Measurements from ENCODE around the gene ADIG.

ADIG gene

DNA sequence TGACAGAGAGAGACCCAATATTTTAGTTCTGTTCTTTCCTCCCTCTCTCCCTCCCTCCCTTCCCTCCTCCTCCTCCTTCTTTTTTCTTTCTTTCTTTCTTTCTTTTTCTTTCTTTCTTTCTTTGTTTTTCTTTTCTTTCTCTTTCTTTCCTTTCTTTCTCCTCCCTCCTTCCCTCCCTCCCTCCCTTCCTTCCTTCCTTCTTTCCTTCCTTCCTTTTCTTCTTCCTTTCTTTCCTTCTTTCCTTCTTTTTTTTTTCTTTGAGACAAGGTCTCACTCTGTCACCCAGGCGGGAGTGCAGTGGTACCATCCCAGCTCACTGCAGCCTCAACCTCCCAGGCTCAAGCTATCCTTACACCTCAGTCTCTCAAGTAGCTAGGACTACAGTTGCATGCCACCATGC, 49.0 kb downstream of the ADIG start:
- no peak for DNase-seq (ENCODE audit: low spot score)
- TF ChIP-seq, protein P1, sequence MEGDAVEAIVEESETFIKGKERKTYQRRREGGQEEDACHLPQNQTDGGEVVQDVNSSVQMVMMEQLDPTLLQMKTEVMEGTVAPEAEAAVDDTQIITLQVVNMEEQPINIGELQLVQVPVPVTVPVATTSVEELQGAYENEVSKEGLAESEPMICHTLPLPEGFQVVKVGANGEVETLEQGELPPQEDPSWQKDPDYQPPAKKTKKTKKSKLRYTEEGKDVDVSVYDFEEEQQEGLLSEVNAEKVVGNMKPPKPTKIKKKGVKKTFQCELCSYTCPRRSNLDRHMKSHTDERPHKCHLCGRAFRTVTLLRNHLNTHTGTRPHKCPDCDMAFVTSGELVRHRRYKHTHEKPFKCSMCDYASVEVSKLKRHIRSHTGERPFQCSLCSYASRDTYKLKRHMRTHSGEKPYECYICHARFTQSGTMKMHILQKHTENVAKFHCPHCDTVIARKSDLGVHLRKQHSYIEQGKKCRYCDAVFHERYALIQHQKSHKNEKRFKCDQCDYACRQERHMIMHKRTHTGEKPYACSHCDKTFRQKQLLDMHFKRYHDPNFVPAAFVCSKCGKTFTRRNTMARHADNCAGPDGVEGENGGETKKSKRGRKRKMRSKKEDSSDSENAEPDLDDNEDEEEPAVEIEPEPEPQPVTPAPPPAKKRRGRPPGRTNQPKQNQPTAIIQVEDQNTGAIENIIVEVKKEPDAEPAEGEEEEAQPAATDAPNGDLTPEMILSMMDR (IDR thresholded peaks at IDR 0.05; ENCODE audit: extremely low read depth, missing control alignments): no peak

DNA sequence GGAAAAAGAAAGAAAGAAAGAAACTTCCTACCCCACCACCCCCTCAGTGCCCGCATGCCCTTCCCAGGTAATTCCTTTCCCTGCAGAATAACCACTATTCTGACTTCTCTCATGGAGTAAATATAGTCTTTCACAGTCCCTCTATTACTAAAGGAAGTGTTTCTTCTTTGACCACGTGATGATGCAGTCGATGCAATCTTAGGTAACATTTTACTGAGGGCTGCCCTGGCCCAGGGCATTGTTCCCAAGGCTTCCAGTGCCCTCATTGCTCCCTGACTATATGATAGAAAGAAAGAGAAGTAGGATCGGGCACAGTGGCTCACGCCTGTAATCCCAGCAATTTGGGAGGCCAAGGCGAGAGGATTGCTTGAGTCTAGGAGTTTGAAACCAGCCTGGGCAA, 49.7 kb downstream of the ADIG start:
- TF ChIP-seq, protein P1 (IDR thresholded peaks at IDR 0.05; ENCODE audit: extremely low read depth, missing control alignments): no peak
- DNase-seq (ENCODE audit: low spot score): no peak

DNA sequence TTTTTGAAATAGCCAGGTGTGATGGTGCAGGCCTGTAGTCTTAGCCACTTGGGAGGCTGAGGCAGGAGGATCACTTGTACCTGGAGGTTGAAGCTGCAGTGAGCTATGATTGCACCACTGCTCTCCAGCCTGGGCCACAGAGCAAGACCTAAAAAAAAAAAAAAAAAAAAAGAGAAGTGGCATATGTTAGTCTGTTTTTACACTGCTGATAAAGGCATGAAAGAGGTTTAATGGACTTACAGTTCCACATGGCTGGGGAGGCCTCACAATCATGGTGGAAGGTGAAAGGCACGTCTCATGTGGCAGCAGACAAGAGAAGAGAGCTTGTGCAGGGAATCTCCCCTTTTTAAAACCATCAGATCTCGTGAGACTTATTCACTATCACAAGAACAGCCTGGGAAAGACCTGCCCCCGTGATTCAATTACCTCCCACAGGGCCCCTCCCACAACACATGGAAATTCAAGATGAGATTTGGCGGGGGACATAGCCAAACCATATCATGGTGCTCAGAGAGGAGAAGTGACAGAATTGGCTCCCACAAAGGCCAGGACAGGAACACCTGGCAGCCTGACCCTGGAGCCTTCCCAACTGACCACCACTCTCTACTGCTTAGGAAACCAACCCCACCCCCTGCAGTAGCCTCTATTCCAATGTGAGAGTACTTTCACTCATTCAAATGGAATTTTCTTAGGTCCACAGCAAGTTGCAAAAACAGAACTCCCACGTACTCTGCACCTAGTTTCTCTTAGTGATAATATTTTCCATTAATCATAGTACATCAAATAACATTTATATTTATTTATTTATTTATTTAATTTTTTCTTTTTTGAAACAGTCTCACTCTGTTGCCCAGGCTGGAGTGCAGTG, 50.4 kb downstream of the ADIG start:
- TF ChIP-seq, protein P1 (IDR thresholded peaks at IDR 0.05; ENCODE audit: extremely low read depth, missing control alignments): no peak
- DNase-seq (ENCODE audit: low spot score): no peak

DNA sequence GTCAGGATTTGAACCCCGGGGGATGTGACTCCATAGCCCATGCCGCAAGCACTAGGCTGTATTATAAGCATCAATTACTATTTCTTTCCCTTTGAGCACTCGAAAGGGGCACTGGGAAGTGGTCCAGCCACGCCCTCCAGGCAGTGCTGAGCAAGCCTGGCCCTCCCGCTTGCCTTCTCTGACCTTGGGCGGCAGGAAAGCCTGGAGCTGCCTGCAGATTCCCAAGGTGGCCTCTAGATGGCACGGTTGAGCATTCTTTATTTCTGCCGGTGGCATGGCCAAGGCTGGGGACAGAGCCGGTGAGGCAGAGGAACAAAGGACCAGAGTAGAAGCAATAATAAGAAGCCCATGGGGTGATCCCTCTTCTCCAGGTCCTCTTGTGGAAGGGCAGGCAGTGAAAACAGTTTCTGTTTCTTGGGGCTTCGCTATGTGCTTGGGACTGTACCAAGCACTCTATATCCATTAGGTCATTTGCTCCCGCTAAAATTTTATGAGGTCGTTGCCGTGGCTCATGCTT, 52.6 kb downstream of the ADIG start:
- DNase-seq (ENCODE audit: low spot score): peak; percentile 81
- TF ChIP-seq, protein P1 (IDR thresholded peaks at IDR 0.05; ENCODE audit: extremely low read depth, missing control alignments): peak; percentile 94

DNA sequence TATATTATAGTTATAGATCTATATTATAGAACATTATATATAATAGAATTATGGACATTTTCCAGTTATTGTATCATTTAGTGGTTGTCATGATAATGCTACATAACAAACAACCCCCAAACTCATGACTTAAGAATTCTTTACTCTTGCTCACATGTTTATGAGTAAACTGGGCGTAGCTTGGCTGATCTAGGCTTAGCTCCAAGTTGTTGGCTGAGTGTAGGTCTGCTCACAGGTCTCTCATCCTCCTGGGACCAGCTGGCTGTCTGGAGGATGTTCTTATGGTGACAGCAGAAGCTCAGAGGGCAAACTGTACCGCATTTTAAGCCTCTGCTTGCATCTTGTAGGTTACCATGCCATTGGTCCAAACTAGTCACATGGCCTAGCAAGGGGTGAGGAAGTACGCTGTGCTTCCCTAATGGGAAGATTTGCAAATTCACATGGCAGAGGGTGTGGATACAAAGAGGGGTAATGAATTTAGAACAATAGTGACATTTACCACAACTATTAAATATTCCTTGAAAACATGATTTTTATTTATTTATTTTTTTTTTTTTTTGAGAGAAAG, 54.8 kb downstream of the ADIG start:
- no peak for DNase-seq (ENCODE audit: low spot score)
- TF ChIP-seq, protein P1 (IDR thresholded peaks at IDR 0.05; ENCODE audit: extremely low read depth, missing control alignments): no peak
